Lower leg skin (tissue), 3 donors: ENCODE measurements around the gene B3GALT4.

ENCODE experiments used
- CTCF ChIP-seq, 3 donors: fragments of 450-650 bp; IDR thresholded peaks; one replicate each; pipeline ENCODE4 v1.5.1; 2016; ENCODE audit warnings: antibody characterized with exemption in 3 of 3, mild to moderate bottlenecking in 3 of 3, moderate library complexity in 2 of 3
- POLR2A ChIP-seq, 2 donors: fragments of 450-650 bp; IDR thresholded peaks; one replicate each; pipeline ENCODE4 v1.6.1; 2016 to 2017; ENCODE audit warnings: antibody characterized with exemption in 2 of 2, mild to moderate bottlenecking in 1 of 2, moderate library complexity in 1 of 2

- TF ChIP-seq CTCF (IDR thresholded peaks at IDR 0.05) (no peak), POLR2A (IDR thresholded peaks at IDR 0.05) (no peak)
Measured at GRCh38 chr6:33272275-33273128, 4.4 kb upstream of the B3GALT4 start.
